Right forelimb (tissue), 1 donor: Measurements from ENCODE around the gene HDAC10.

Experiments
- DNase-seq: peaks from one replicate; pipeline ENCODE4 v3.0.0-alpha.2; 2018

The HDAC10 gene

DNA sequence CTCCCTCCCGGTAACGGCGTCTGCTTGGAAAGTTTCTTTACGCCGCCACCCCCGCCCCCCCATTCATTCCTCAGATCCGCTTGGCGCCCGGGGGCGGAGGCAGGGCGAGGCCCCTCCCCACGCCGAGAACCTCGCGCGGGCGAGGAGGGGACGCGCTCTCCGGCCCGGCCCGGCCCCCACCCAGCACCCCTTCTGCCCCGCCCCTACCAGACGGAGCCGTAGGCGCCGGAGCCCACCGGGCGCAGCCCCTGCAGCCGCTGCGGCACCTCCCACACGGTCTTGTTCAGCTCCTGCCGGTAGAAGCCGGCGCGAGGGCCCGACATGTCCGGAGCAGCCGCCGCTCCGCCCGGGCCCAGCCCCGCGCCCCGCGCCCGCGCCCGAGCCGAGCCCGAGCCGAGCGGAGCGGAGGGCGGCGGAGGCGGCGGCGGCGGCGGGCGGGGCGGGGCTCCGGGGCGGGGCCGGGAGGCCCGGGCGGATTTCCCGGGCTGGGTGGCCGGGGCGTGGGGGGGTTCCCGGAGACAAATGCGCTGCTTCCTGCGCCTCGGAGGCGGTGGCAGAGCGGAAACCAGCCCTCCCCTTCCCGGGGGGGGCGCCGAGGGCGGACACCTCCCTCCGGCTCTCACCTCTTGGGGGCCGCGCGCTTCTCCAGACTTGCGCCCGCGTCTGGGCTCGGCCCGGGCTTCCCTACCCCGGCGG lies 19.1 kb upstream of the HDAC10 start, which contains the start of gene MAPK11:
Gene MAPK11 (minus strand): TSS at position 411 of the 696 bp plus-strand sequence. CDS start 88 bp downstream, at position 323.
- peak; percentile 75 for DNase-seq

DNA sequence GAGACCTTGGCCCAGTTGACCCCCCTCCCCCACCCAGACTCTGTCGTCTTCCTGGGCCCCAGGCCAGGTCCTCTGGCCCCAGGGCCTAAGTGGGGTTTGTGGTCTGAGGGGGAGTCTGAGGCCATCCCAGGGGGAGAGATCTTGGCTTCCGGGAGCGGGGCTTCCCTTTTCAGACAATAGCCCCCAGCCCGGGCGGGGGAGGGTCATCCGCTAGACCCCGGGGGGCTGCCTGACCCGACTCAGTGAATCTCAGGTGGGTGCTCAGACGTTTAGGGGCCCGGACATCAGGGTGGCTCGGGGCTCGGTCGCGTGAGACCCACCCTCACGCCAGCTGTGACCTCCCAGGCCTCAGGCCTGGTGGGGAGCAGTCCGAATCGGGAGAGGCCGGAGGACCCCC lies 18.5 kb upstream of the HDAC10 start:
- no peak for DNase-seq

DNA sequence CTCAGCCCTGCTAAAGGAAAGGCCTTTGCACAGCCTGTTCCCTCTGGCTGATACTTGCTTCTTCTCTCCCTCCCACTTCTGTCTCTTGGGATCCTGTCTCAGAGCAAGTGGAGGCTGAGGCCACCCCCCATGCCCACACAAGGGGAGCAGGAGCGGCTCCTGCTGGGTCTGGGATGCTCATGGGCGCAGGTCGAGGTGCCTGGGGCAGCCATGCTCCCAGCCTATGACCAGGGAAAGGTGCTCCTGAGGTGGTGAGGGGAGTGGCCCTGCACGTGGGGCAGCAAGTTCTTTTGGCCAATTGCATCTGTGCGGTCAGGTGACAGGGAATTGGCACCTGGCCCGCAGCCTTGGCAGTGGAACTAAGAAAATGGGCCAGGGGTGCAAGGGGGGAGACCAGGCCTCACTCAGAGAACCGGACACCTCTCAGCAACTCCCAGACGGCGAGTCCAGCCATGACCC lies 17.6 kb upstream of the HDAC10 start:
- no peak for DNase-seq

DNA sequence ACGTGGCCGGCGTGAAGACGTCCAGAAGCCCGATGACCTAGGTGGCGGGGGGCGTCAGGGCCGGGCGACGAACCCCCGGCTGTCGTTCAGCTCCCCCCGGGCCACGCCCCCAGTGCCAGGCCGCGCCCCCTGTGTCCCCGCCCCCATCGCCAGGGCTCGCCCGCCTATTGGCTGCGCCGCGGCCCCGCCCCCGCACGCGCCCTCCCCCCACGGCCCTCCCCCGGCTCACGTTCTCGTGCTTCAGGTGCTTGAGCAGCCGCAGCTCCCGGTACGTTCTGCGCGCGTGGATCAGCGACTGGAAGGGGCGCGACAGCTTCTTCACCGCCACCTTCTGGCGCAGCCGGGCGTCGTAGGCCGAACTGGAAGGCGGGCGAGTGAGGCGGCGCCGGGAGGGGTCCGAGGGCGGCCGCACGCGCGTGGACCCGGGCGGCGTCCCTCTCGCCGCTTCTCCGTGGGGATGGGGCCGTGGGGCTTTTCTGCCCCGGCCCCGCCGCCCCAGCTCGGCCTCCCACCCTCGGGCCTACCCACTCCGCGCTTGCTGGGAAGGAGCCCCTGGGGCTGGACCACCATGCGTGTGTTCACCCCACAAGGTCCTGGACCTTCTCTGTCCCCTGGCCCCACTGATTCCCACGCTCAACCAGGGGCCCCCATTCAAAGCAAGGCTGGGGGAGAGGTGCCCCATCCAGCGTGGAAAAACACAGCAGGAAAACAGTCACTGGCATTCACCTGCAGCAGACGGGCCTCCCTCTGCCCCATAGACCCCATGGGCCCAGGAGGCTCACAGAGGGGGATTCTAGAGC lies 16.7 kb upstream of the HDAC10 start:
- DNase-seq: peak; percentile 79

DNA sequence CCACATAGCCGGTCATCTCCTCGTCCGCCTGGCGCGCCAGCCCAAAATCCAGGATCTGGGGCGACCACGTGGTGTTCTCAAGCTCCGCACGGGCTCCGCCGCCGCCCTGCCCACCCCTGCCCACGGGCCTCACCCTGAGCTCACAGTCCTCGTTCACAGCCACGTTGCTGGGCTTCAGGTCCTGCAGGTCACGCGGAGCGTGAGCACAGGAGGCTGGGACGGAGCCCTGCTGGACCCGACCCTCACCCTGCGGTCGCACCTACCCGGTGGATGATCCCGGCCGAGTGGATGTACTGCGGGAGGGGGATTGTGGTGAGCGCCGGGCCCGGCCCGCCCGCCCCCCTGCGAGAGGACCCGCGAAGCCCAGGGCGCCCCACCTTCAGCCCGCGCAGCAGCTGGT lies 15.9 kb upstream of the HDAC10 start:
- DNase-seq: no peak

DNA sequence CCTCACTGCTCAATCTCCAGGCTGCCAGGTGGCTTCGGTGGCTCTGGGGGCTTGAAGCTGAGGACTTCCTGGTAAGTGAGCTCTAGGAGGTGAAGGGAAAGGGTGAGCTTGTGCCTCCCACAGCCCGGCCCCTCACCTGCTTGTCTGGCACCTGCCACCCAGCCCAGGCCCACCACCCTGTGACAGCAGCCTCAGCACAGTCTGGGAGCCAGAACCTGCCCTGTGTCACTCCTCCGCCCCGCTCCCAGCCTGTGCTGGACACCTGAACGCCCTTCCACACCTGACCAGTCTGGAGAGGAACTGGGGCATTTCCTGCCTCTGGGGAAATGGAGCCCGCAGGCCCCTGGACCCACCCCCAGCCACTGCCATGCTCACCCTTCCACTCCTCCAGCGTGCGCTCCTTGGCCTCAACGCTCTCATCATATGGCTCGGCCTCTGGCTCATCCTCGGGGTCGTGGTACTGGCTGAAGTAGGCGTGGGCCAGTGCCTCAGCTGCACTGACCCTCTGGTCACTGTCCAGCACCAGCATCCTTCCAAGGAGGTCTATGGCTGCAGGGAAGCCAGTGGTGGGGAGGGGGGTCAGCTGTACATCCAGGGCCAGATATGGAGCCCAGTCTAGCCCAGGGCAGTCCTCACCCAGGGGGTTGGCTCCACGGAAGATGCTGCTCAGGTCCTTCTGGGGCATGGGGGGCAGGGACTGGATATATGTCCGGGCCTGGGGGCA lies 14.0 kb upstream of the HDAC10 start:
- no peak for DNase-seq

DNA sequence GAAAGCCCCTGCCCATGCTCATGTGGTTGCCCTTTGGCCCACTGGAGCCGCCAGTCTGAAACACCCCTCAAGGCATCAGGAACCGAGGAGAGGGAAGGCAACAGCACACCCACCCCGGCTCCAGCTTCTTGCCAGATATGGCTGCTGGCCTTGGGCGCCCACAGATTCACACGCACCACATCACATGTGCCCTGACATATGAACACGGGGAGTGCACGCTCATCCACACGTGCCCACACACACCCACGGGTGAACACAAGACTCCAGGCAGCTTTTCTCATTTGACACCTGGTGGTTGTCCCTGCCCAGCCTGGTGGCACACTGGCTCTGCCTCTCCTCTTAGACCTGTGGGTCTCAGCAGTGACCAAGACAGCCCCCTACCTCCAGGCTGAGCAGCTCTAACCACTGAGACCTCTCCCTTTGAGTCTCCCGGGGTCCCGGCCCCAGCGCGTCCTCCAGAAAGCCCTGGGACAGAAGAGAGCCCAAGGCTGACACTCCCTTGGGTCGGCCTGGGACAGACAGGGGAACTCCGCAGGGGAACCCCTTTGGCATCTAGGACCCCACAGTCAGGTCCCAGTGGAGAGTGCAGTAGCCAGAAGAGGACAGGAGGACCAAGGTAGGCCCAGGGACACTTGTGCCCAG lies 13.2 kb upstream of the HDAC10 start:
- DNase-seq: no peak

DNA sequence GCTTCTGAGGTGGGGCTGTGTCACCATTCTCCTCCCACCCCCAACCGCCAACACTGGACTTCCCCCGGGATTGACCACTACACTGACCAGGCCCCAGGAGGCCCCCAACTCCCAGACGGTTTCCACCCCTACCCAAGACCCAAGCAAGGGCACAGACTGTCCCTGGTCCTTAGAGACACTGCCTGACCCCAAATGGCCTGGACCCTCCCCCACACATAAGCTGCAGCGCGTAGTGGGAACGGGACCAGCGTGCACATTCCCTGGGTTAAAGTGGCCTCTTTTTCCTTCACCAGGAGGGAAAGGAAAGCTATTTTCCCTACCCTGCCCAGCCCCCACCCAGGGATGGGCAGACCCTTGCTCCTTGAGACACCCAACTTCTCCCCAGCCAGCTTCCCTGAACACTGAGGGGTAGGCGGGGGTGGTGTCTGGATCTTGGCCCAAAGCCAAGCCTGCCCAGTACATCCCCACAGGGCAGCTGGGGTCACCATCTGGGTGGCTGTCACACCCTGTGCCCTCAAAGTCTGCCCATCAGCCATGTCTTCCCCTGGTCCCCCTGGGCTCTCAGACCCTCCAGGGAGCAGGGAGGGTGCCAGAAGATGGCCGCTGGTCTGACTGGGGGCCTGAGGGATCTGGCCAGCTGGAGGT lies 12.0 kb upstream of the HDAC10 start:
- DNase-seq: no peak

DNA sequence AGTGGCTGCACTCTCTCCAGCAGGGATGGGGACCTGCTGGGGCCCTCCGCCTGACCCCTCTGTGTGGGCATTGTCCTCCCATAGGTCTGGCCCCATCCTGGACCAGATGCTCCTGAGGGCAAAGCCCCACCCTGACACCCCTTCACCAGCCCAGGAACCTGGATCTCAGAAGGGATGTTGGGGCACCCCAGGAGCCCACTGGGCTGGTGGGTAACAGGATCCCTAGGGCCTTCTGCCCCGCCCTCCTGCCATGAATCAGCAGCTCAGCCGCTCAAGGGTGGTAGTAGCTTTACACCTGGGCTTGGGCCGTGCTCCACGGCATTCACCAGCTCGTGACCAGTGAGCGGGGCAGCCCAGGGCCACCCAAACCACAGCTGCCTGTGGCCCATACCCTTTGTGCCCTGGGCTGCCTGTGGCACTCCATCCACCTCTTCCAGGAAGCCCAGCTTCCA lies 11.4 kb upstream of the HDAC10 start:
- no peak for DNase-seq

DNA sequence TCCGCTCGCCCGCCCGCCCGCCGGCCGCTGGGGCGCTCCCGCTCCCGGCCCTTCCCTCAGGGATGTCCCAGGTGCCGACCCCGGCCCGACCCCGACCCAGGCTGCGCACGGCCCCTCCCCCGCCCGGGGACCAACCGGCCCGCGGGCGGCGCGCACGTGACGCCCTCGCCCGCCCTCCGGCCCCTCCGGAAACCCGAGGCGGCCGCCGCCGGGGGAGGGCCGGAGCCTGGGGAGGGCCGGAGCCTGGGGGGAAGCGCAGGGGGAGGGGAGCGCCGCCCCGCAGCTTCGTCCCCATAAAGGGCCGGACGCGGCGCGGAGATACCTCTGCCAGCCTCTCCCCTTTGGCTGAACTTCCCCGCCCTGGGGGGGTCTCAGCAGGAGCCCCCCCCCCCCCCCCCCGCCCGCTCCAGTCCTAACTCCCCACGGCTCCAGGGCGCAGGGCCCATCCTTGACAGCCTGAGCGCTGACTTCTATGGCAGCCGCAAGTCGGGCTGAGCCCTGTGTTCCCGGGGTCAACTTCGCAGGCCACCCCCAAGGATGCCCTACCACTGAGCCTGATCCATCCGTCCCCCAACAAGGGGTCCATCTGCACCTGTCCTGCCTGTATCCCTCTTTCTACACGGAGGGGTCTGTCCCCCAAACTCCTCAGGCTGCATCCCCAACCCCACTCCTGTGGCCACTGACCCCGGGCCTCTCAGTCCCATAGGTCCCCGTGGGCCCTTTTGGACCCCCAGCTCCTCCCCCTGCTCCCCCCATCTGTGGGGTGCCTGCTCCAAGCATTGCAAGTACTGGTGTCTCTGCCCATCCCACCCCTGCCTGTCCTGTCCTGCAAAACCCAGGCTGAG lies 10.8 kb upstream of the HDAC10 start, which contains the start of gene MAPK12:
Gene MAPK12 (minus strand): TSS at position 69 of the 845 bp plus-strand sequence. CDS start 174 bp downstream, outside the sequence.
- DNase-seq: no peak

DNA sequence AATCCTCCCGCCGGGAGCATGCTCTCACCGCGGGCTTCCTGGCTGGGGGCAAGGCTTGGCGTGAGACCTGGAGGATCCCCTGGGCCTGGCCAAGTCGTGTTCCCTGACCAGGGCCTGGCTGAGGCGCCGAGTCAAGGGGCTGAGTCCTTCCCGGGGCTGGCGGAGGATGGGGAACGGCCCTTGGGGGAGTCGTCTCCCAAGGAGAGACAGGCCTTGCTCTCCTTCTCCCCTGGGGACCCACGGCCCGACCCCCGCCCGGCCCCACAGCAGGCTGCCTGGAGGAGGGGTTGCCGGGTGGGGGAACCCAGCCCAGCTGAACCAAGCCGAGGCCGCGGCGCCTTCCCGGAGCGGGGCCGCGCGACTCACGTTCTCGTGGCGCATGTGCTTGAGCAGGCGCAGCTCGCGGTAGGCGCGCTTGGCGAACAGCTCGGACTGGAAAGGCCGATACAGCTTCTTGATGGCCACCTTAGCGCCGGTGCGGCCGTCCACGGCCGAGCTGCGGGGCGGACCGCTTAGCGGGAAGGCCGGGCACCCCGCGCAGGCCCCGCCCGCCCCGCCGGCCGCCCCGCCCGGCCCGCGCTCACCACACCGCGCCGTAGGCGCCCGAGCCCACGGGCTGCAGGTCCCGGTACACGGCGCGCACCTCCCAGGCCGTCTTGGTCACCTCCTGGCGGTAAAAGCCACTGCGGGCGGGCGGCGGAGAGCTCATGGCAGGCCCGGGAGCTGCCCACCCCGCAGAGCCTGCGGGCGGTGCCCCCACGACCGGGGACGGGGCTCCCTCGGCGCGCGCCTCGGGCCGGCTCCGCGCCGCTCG lies 9.9 kb upstream of the HDAC10 start:
- DNase-seq: no peak

DNA sequence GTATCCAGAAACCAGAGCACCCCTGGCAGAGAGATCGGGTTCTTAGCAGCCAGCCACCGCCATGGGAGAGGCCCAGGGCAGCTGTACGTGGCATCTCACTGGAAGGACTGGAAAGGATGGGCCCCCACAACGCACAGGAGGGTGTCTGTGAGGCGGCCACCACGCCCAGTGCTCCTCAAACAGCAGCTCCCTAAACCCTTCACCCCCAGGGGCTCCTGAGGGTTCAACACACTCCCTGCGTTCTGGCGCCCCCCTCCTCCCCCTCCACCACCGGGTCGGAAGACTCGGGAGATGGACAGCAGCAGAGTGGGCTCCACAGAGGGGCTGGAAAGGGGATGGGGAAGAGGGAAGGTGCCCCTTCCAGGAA lies 9.4 kb upstream of the HDAC10 start:
- no peak for DNase-seq

DNA sequence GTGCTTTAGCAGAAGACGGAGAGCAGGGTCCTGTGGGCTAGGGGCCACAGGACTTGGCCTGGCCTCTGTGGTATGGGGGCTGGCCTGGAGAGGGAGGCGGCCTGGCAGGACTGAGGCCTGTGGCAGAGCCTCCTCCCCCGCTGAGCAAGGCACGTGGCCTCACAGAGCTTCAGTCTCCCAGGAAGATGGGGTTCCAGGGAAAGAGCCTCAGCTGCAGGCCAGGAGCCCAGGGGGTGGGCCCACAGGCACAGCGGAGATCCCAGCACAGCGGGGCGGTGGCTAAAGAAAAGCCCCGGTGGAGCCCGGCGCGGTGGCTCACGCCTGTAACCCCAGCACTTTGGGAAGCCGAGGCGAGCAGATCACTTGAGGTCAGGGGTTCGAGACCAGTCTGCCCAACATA lies 8.2 kb upstream of the HDAC10 start:
- no peak for DNase-seq

DNA sequence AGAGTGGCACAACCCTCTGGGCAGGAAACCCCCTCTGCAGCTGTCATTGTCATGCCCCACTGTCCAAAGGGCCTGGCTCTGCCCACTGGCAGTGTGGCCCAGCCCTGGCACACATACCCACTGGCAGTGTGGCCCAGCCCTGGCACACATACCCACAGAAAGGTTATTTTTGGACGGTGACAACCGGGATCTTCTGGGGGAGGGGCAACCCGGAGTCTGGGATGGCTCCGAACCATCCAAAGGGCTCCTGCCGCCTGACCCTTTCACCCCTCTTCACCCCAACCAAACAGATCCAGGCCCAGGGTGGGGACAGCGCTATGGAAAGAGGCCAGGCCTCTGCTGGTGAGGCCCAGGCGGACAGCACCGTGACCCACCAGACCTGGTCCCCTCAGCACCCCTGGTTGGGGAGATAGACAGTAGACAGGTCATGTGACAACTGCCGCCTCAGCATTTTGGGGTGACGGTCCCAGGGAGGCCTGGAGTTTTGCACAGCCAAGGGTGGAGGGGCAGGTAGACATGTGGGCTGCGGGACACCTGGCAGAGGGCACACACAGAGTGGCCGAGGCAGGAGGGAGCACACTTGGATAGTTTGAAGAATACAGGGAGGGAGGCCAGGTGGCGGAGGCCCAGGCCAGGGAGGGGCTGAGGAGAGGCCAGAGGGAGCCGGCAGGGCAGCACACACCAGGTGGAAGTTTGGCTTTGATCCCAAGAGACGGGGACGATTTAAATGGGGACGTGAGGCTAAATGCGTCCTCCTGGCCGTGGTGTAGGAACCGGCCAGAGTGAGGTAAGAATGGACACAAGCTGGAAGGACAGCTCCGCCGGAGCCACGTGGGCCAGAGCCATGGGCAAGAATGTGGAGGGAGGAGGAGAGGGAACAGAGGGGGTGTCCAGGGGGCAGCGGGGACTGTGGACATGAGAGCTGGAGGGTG lies 7.6 kb upstream of the HDAC10 start:
- no peak for DNase-seq

DNA sequence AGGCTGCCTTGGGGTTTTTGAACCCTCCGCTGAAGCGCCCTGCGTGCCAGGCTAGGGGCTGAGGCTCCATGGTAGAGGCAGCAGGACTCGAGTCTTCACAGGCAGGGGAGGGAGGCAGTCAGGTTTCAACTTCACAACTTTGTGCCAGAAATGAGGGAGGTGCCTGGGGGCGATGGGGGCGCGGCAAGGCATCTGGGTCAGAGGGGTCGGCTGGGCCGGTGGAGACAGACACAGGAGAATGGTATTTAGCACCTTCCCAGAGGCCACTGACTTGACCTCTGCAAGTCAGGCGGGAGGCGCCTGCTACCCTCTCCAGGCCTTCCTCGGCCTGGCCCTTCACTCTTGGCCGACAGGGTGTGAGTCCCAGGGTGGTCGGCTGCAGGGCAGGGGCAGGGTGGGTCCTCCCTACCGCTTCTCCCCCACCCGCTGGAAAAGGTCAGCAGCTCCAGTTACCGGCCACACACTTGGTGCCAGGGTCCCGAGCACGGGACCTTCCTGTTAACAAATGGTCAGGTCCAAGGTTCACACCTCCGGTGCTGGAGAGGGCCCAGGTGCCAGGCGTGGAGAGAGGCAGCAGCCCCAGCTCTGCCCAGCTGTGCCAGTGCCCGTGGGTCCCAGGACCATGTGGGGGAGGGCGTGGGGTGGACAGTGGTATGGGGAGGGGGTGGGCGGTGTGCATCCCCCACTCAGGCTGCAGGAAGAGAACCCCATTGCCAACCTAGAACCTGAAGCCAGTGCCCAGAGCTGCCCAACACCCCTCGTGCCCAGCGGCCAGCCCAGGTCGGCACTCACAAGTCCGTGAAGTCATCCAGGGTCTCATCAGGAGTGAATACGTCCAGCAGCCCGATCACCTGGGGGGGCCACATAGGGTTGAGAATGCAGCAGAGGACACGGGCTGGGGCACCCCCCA lies 6.6 kb upstream of the HDAC10 start:
- DNase-seq: no peak

DNA sequence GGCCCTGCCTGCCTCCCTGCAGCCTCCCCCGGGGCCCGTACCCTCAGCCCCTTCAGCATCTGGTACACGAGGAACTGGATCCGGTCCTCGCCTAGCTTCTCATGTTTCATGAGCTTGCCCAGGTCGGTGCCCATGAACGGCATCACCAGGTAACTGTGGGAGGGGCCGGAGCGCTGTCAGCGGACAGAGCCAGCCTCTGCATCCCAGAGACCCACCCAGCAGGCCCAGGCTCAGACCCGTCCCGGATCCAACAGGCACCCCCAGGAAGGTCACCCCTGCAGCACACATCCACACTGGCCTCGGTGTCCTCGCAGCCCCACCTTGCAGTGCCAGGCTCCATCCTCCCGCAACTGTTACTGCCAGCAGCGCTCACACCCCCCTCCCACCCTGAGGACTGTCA lies 6.0 kb upstream of the HDAC10 start:
- DNase-seq: no peak

DNA sequence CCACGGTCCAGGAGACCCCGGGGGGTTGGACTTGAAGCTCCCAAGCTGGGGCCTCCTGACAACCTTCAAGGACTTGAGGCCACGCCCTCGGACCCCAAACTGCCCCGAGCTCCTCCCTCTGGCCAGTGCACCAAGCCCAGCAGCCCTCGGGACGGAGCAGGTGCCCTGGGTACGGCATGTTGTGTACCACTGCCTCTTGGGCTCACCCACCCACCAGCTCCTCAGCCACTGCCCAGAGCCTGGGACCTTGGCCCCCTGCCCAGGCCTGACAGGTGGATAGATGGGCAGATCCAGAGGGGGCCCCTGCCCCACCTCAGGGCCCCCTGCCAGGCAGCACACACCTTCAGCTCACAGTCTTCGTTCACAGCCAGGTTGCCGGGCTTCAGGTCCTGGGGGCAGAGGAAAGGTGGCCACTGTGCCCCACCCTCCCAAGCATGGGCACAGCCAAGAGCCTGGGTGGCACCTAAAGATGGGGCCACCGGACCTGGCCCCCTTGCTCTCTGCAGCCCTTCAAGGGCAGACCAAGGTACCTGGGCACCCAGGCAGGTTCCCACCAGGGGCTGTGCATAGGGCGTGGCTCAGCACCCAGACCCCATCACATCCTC lies 5.3 kb upstream of the HDAC10 start:
- DNase-seq: no peak

DNA sequence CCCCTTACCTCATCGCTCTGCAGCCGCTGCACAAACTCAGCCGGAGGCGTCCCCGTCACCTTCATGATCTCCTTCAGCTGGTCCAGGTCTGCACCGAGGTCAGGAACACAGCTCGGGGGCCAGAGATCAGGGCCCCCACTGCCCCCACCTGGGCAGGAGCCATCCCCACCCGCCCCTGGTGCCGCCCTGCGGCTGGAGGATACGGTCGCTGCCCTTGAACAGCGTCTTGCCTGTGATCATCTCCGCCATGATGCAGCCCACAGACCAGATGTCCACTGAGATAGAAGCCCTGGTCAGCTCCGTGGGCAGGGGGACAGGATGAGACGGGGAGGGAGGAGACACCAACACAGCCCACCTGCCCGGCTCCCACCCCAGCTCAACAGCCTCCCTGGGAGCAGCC lies 4.5 kb upstream of the HDAC10 start:
- no peak for DNase-seq
